HG02763 (cell line): ENCODE measurements around the gene RCC2.

ENCODE experiments used
- ATAC-seq: cut with Tn5 transposase; IDR thresholded peaks from one replicate; pipeline ENCODE4 v1.9.1; 2021; ENCODE audit warnings: mild to moderate bottlenecking, moderate library complexity; ENCODE audit not compliant: unreplicated experiment

RCC2 gene

DNA sequence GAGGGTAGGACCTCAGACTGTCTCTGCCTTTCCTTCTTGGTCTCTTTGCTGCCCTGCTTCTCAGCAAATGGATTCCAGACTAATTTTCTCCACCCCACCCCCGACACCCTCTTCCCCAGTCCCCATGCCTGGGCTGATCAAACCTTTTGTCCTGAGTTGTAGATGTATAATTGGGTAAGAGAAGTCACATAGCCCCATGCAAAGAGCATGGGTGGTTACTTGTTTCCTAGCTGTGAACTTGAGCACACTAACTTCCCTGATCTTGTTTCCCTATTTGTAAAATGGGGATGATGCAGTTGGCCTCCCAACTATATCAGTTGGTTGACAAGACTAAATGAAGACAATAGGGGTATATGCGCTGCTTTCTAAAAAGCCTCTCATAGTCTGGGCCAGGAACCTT is 58.3 kb downstream of the RCC2 start:
- no peak for ATAC-seq

- no peak for ATAC-seq
These were observed 62.0 kb downstream of the RCC2 start for GRCh38 chr1:17377325-17377953.

GRCh38 chr1:17375651-17376050 is 63.8 kb downstream of the RCC2 start:
- ATAC-seq: no peak

GRCh38 chr1:17372955-17373354 is 66.5 kb downstream of the RCC2 start:
- ATAC-seq: no peak

GRCh38 chr1:17371896-17372295 is 67.6 kb downstream of the RCC2 start, which contains the start of gene PADI6:
Gene PADI6, plus strand, starts transcription at chr1:17372196. Its CDS starts 50 bp downstream, at chr1:17372246.
- ATAC-seq: no peak

DNA sequence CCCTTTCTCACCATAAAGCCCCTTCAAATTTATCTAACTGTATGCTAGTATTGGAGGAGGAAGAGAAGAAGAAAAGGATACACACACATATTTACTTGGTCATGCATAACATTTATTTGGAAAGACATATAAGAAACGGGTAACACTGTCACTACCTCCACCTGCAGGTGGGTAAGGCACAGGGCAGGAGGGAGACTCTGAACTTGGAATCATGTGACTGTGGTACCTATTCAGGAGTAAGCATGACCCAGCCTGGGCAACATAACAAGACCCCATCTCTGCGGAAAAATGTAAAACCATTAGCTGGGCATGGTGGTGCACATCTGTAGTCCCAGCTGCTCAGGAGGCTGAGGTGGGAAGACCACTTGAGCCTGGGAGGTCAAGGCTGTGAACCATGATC is 68.9 kb downstream of the RCC2 start:
- no peak for ATAC-seq

GRCh38 chr1:17369466-17369865 is 70.0 kb downstream of the RCC2 start:
- no peak for ATAC-seq

DNA sequence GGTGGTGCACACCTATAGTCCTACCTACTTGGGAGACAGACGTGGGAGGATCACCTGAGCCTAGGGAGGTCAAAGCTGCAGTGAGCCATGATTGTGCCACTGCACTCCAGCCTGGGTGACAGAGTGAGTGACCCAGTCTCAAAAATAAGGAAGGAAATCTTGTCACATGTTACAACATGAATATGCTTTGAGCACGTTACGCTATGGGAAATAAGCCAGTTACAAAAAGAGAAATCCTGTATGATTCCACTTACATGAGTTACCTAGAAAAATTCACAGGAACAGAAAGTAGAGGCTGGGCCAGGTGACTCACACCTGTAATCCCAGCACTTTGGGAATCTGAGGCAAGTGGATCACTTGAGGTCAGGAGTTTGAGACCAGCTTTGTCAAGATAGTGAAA is 74.2 kb downstream of the RCC2 start:
- ATAC-seq: no peak

DNA sequence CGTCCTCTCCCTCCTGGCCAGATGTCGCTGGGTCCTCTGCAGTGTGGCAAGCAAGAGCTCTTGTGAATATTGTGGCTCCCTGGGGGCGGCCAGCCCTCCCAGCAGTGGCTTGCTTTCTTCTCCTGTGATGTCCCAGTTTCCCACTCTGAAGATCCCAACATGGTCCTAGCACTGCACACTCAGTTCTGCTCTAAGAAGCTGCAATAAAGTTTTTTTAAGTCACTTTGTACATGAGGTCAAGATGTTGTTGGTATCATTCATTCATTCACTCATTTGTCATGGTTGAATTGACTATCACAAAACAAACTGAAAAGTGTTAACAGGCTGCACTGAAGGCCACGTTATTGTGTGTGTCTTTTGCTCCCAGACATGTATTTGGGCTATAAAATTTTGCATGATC is 75.7 kb downstream of the RCC2 start:
- ATAC-seq: no peak

GRCh38 chr1:17363351-17363750 is 76.1 kb downstream of the RCC2 start:
- ATAC-seq: no peak

- no peak for ATAC-seq
These were observed 77.8 kb downstream of the RCC2 start for GRCh38 chr1:17361687-17362086.

DNA sequence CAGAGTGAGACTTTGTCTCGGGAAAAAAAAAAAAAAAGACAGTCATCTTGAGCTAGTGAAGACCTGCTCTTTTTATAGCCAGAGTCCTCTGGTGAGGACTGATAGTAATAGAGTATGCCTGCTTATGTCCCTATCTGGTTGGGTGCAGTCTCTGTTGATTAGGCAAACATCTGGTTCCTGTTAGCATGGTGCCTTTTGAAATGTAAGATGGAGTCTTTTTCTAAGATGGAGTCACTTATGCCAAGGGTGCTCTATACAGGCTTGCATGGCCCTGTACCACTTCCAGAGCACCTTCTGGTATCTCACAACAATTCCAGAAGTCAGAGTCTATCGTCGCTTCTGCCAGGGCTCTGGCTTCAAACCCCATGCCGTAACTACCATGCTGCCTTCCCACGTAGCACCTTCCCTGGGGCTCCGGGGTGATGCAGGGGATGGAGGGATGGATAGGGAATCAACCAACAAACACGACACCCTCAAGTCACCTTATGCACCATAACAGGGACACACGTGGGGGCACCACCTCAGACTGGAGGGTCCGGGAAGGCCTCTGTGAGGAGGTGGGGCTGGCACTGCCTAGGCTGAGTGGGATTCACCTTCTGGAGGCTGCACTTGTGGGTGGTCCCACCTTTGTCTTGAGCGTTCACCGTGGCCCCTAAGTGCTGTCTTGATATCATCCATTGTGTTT is 79.1 kb downstream of the RCC2 start:
- no peak for ATAC-seq

DNA sequence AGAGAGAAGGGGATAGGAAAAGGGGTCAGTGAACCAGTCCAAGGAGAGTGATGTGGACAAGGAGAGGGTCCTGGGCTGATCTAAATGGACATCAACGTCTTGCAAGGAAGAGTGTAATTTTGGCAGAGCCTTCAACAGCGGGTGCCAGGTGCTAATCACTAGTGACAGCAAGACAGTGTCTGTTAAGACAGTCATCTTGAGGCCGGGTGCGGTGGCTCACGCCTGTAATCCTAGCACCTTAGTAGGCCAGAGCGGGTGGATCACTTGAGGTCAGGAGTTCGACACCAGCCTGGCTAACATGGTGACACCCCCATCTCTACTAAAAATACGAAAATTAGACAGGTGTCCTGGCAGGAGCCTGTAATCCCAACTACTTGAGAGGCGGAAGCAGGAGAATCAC is 79.7 kb downstream of the RCC2 start:
- no peak for ATAC-seq

DNA sequence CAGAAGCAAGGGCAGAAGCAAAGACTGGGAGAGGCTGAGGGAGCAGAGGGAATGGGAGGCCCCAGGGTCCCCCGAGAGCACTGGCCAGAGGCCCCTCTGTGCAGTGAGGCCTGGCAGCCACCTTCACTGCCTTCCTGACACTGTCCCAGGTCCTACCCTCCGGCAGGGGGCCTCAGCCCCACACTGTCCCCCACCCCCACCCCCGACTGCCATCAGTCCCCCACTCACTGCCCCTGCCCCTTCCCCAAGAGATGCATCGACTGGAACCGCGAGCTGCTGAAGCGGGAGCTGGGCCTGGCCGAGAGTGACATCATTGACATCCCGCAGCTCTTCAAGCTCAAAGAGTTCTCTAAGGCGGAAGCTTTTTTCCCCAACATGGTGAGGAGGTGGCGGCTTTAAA is 80.4 kb downstream of the RCC2 start:
- ATAC-seq: no peak

GRCh38 chr1:17358557-17358956 is 80.9 kb downstream of the RCC2 start:
- no peak for ATAC-seq
